Spleen (tissue), 11 donors: ENCODE results near the gene GOLT1A. TPM values are rescaled to one million over a fixed set of nuclear protein-coding genes. Genes with fewer than 3 reads are reported as not detected.

Source experiments
- DNase-seq: peaks from one replicate; pipeline ENCODE4 v3.0.0-alpha.2; 2020
- H3K27ac ChIP-seq, 8 donors: fragments of 200-600 bp; sonication (generic) in 7 of 8; 1 replicate in 4 of 8; 2 replicates in 4 of 8; pipeline versions ENCODE4 v1.5.0 to v1.8.0; 2016 to 2021; ENCODE audit warnings: inconsistent platforms in 4 of 8, mild to moderate bottlenecking in 4 of 8, moderate library complexity in 1 of 8
- H3K27me3 ChIP-seq, 7 donors: fragments of 200-600 bp; sonication (generic) in 6 of 7; replicated peaks in 1 of 7; 1 replicate in 4 of 7; 2 replicates in 3 of 7; pipeline versions ENCODE4 v1.5.0 to v1.8.0; 2016 to 2021; ENCODE audit warnings: inconsistent platforms in 3 of 7, mild to moderate bottlenecking in 1 of 7
- H3K36me3 ChIP-seq, 6 donors: fragments of 200-600 bp; sonication (generic) in 5 of 6; 1 replicate in 4 of 6; 2 replicates in 2 of 6; pipeline versions ENCODE4 v1.5.0 to v1.8.0; 2016 to 2021; ENCODE audit warnings: inconsistent platforms in 2 of 6
- H3K4me1 ChIP-seq, 6 donors: fragments of 200-600 bp; sonication (generic) in 5 of 6; 1 replicate in 3 of 6; 2 replicates in 3 of 6; pipeline versions ENCODE4 v1.5.0 to v1.8.0; 2016 to 2021; ENCODE audit warnings: inconsistent platforms in 3 of 6
- H3K4me3 ChIP-seq, 8 donors: fragments of 200-600 bp; sonication (generic) in 7 of 8; 1 replicate in 4 of 8; 2 replicates in 4 of 8; pipeline versions ENCODE4 v1.5.0 to v1.8.0; 2016 to 2021; ENCODE audit warnings: inconsistent platforms in 4 of 8, mild to moderate bottlenecking in 4 of 8, moderate library complexity in 2 of 8
- H3K9me3 ChIP-seq, 8 donors: fragments of 200-600 bp; sonication (generic) in 7 of 8; 1 replicate in 4 of 8; 2 replicates in 4 of 8; pipeline versions ENCODE4 v1.5.0 to v1.8.0; 2016 to 2021; ENCODE audit warnings: inconsistent platforms in 4 of 8
- POLR2A ChIP-seq, 3 donors: fragments of 450-650 bp; IDR thresholded peaks; one replicate each; pipeline ENCODE4 v1.5.1; 2017; ENCODE audit warnings: antibody characterized with exemption in 3 of 3, mild to moderate bottlenecking in 1 of 3
- POLR2AphosphoS5 ChIP-seq, 3 donors: sonication (generic); formaldehyde crosslinking; IDR thresholded peaks; one replicate each; pipeline ENCODE4 v1.5.1; 2017; ENCODE audit warnings: antibody characterized with exemption in 3 of 3
- WGBS, 5 donors: extraction: QIAGEN DNeasy Blood & Tissue Kit in 3 of 5; methylation state at CpG; one replicate each; pipeline versions ENCODE4 v1.1.5 to v1.1.7; 2013 to 2018; 5-methylcytosine and 5-hydroxymethylcytosine counted together
- intact Hi-C: fragments of 100-400 bp; cut with DNase I; formaldehyde crosslinking; loops from one replicate; pipeline ENCODE4 v1.15.0; 2023; ENCODE audit warnings: low total_unique reads
- polyA plus RNA-seq, 3 donors: library from polyadenylated mRNA; stranded (reverse); fragments of 200-250 nt; gene quantifications; one replicate each; pipeline ENCODE4 v1.2.1, GENCODE V29; 2013
- total RNA-seq, 7 donors: library from RNA; depleted of rRNA in 3 of 7; stranded (reverse); fragments of >200 nt in 3 of 7; fragmentation: NEBNext Ultra II Directional in 4 of 7; extraction: Animal tissue kit (Norgen Biotek cat#: 25700) in 4 of 7; gene quantifications; one replicate each; pipeline versions ENCODE4 v1.1.0 to v1.2.1, GENCODE V29; 2016 to 2021
- TF ChIP-seq, protein P1 (sequence below), 11 experiments: fragments of 200-600 bp in 7 of 11; fragments of 450-650 bp in 4 of 11; sonication (generic) in 4 of 11; IDR thresholded peaks in 8 of 11; conservative IDR thresholded peaks in 3 of 11; 1 replicate in 7 of 11; 2 replicates in 4 of 11; pipeline versions ENCODE4 v1.4.0 to v1.8.0; 2016 to 2021; ENCODE audit warnings: antibody characterized with exemption in 11 of 11, inconsistent platforms in 4 of 11, mild to moderate bottlenecking in 1 of 11
- donor health status: healthy with polysubstance abuse.
- donor health status: DM: no; HTN: no; CAD: no; lungs with moderate emphysema.
- donor health status: DM: no; HTN: no; CAD: no.
- donor health status: Bipolar disorder and iron deficiency.
- donor health status: healthy.
- donor health status: DM: no; HTN: no; CAD: no.
- donor health status: DM: yes; HTN: yes; CAD: no.

GOLT1A gene
- total and polyA plus RNA-seq, 10 donors = 0.13 to 0.24 TPM; not detected in 8

DNA sequence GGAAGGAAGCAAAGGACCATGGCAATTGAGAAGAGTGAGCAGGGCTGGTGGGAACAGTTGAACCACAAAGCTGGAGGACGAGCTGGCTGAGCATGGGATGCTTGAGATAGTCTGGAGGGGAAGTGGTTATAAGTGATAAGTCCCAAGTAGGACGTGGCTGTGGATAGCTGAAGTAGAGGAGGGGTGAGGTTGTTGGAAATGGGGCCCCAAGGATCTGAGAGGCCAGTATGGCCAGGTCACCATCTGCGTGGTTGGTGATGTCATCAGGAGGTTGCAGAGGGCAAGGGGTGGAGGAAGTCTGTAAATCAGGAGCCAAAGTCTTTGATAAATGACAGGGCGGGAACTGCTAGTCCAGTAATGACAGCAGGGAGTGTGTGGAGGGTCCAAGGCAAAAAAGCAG lies 36.7 kb downstream of the GOLT1A start:
- 26 to 29% (median 28%) methylated on average over 4 of the region's 4 CpGs for WGBS, 5 donors
- Histone ChIP-seq H3K9me3 (peaks cover 0 to 9% (median 1%) of the 10 kb centered on the region in 8 donors), H3K27me3 (peaks cover 0 to 28% (median 0%) of the 10 kb centered on the region in 7 donors), H3K36me3 (no peaks in the 10 kb centered on the region), H3K4me3 (no peak overlapping the region), H3K27ac (no peak overlapping the region), H3K4me1 (no peaks in the 10 kb centered on the region)
- intact Hi-C loops = no loop called here
- DNase-seq = no peak
- TF ChIP-seq POLR2AphosphoS5 (IDR thresholded peaks at IDR 0.05) = no peak
- TF ChIP-seq POLR2A (IDR thresholded peaks at IDR 0.05) = no peak
- TF ChIP-seq, protein P1, sequence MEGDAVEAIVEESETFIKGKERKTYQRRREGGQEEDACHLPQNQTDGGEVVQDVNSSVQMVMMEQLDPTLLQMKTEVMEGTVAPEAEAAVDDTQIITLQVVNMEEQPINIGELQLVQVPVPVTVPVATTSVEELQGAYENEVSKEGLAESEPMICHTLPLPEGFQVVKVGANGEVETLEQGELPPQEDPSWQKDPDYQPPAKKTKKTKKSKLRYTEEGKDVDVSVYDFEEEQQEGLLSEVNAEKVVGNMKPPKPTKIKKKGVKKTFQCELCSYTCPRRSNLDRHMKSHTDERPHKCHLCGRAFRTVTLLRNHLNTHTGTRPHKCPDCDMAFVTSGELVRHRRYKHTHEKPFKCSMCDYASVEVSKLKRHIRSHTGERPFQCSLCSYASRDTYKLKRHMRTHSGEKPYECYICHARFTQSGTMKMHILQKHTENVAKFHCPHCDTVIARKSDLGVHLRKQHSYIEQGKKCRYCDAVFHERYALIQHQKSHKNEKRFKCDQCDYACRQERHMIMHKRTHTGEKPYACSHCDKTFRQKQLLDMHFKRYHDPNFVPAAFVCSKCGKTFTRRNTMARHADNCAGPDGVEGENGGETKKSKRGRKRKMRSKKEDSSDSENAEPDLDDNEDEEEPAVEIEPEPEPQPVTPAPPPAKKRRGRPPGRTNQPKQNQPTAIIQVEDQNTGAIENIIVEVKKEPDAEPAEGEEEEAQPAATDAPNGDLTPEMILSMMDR (IDR thresholded peaks at IDR 0.05 in 8 of 11, conservative IDR thresholded peaks at IDR 0.05 in 3 of 11) = no peak

DNA sequence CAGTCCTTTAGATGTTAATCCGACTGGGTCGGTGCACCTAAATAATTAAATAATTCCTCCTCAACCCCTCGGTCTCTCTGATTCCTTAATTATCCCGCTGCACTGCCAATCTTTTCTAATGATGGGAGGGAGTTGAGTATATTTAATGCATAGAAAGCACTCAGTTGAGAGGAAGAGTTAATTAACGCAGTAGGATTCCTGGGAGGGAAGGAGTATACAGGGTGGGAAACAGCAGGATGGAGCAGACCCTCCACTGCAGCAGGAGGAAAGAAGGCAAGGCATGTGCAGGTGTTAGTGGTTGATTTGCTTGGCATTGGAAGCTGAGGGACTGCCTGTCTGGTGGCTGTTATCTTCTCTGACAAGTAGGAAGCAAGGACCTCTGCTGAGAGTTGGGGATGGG lies 37.7 kb downstream of the GOLT1A start:
- intact Hi-C loops = no loop called here
- no peak for TF ChIP-seq POLR2AphosphoS5 (IDR thresholded peaks at IDR 0.05)
- TF ChIP-seq POLR2A (IDR thresholded peaks at IDR 0.05) = no peak
- TF ChIP-seq, protein P1 (IDR thresholded peaks at IDR 0.05 in 8 of 11, conservative IDR thresholded peaks at IDR 0.05 in 3 of 11) = no peak
- 84 to 91% (median 90%) methylated on average over 5 of the region's 5 CpGs for WGBS, 5 donors

DNA sequence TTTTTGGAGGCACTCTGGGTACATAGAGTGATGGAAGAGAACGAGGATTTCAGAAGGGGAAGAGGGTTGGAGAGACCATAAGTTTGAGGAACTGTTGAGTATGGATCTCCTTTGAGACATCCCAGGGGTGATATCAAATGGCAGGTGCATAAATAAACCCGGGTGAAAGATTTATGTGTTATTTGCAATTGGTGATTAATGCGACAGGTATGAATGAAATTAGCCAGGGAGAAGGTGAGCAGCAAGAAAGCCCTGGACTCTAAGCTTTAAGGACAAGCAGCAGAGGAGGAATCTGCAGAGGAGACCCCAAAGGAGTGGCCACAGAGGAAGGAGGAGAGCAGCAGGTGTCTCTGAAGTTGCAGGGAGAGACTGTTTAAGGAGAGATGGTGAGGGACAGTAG lies 38.8 kb downstream of the GOLT1A start:
- intact Hi-C loops = no loop called here
- DNase-seq = no peak
- no peaks in the 10 kb centered on the region for H3K36me3 ChIP-seq
- no peaks in the 10 kb centered on the region for H3K4me1 ChIP-seq
- no peak for TF ChIP-seq POLR2AphosphoS5 (IDR thresholded peaks at IDR 0.05)
- TF ChIP-seq POLR2A (IDR thresholded peaks at IDR 0.05) = no peak
- TF ChIP-seq, protein P1 (IDR thresholded peaks at IDR 0.05 in 8 of 11, conservative IDR thresholded peaks at IDR 0.05 in 3 of 11) = no peak
- H3K27me3 ChIP-seq = peaks cover 0 to 28% (median 0%) of the 10 kb centered on the region in 7 donors
- no peak overlapping the region for H3K27ac ChIP-seq
- 65 to 82% (median 77%) methylated on average over 3 of the region's 3 CpGs for WGBS, 5 donors
- H3K9me3 ChIP-seq = peaks cover 4 to 28% (median 21%) of the 10 kb centered on the region in 8 donors
- H3K4me3 ChIP-seq = no peak overlapping the region

More for the DNA sequence above, 37.7 kb downstream of the GOLT1A start:
- Histone ChIP-seq H3K27me3 (peaks cover 0 to 28% (median 0%) of the 10 kb centered on the region in 7 donors), H3K27ac (no peak overlapping the region), H3K4me1 (no peaks in the 10 kb centered on the region), H3K36me3 (no peaks in the 10 kb centered on the region), H3K4me3 (no peak overlapping the region), H3K9me3 (peaks cover 0 to 18% (median 10%) of the 10 kb centered on the region in 8 donors)
- DNase-seq = peak; percentile 1

DNA sequence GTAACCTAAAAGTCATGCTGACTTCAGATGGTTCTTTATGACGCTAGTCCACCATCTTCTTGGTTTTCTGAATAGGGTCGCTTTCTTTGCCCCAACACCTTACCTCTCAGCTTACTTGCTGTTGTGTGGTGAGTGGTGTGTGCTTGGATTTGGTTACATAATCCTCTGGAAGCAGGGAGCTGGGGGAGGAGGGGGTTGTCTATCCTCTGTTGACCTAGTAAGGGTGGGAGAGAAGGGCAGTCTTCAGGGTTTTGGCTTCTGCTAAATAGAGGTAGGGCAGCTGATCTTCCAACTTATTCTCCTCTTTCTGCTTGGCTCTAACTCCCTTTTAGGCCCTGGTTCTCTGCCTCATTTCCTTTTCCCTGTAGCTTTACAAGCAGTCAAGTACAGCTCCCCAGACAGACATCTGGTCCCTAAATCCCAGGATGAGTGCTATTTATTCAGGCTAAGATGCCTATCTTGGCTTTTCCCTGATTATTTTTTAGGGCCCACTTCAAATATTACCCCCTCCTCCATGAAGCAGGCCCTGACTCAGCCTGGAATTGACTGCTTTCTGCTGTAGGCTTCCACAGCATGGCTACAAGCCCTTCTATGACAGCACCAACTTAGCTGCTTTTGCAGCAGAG lies 41.3 kb downstream of the GOLT1A start:
- TF ChIP-seq POLR2A (IDR thresholded peaks at IDR 0.05) (no peak), POLR2AphosphoS5 (IDR thresholded peaks at IDR 0.05) (no peak)
- TF ChIP-seq, protein P1 (IDR thresholded peaks at IDR 0.05 in 8 of 11, conservative IDR thresholded peaks at IDR 0.05 in 3 of 11) = no peak
- DNase-seq = no peak
- H3K4me1 ChIP-seq = no peaks in the 10 kb centered on the region
- H3K36me3 ChIP-seq = no peaks in the 10 kb centered on the region
- H3K27ac ChIP-seq = no peak overlapping the region
- no peak overlapping the region for H3K4me3 ChIP-seq
- H3K27me3 ChIP-seq = peaks cover 0 to 15% (median 0%) of the 10 kb centered on the region in 7 donors
- 86 to 95% (median 92%) methylated on average over 2 of the region's 2 CpGs for WGBS, 5 donors
- intact Hi-C loops = no loop called here
- H3K9me3 ChIP-seq = peaks cover 4 to 53% (median 41%) of the 10 kb centered on the region in 8 donors
